Ovary (tissue), 3 donors: ENCODE data around the gene GRIFIN.

Experiments
- CTCF ChIP-seq, 3 donors: fragments of 450-650 bp in 2 of 3; fragments of 200-600 bp in 1 of 3; IDR thresholded peaks; one replicate each; pipeline versions ENCODE4 v1.5.1 to v1.8.0; 2016 to 2022; ENCODE audit warnings: antibody characterized with exemption in 3 of 3, mild to moderate bottlenecking in 1 of 3
- EP300 ChIP-seq: sonication (generic); formaldehyde crosslinking; IDR thresholded peaks from one replicate; pipeline ENCODE4 v1.6.1; 2017; ENCODE audit warnings: antibody characterized with exemption
- POLR2A ChIP-seq: fragments of 450-650 bp; IDR thresholded peaks from one replicate; pipeline ENCODE4 v1.6.1; 2017; ENCODE audit warnings: antibody characterized with exemption, mild to moderate bottlenecking, moderate library complexity
- donor health status: DM: no; HTN: no; CAD: no.

GRCh38 chr7:2514473-2515423 lies 38.5 kb upstream of the GRIFIN start:
- TF ChIP-seq POLR2A (no peak), CTCF (IDR thresholded peaks at IDR 0.05) (no peak), EP300 (no peak)
